GM19438 (cell line): Measurements from ENCODE around the gene GRAP.
A peak's percentile ranks its signal among the peaks of the same experiment; 100 is the strongest.

Experiments used
- ATAC-seq: cut with Tn5 transposase; IDR thresholded peaks from one replicate; pipeline ENCODE4 v1.9.1; 2021; ENCODE audit warnings: low read depth; ENCODE audit not compliant: unreplicated experiment

GRAP gene

DNA sequence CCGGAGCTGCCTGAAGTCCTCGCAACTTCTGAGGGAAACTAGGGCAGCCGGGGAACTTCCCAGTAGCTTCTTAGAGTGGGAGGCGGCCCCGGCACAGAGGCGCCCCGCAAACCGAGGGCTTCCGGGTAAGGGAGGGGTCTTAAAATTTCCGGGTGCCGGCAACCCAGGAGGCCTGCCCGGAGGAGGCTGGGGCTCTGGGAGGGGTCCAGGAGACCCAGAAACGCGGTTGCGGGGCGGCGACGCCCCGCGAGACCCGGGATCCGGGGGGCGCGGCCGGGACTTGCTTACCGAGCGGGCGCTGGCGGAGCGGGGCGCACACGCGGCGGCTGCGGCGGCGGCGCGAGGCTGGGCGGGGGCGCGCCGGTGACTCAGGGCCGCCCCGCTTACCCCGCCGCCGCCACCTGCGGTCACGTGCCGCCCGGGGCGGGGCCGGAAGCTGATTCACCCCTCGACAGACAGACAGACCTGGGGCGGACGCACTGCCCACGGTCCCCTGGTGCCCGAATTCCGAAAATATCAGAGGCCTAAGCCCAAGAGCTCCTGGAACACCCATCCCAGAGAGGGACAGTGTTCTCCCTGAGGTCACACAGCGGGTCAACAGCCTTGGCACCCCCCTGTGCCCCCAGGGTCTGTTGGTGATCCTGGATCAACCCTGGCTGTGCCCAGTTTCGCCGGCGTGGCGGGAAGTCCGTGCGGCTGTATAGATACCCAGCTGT is 42.2 kb downstream of the GRAP start, which contains the start of gene FAM83G:
FAM83G (minus strand) TSS at position 344 of the 716 bp plus-strand sequence. CDS start 723 bp downstream, outside the sequence.
- ATAC-seq: peak; percentile 62

DNA sequence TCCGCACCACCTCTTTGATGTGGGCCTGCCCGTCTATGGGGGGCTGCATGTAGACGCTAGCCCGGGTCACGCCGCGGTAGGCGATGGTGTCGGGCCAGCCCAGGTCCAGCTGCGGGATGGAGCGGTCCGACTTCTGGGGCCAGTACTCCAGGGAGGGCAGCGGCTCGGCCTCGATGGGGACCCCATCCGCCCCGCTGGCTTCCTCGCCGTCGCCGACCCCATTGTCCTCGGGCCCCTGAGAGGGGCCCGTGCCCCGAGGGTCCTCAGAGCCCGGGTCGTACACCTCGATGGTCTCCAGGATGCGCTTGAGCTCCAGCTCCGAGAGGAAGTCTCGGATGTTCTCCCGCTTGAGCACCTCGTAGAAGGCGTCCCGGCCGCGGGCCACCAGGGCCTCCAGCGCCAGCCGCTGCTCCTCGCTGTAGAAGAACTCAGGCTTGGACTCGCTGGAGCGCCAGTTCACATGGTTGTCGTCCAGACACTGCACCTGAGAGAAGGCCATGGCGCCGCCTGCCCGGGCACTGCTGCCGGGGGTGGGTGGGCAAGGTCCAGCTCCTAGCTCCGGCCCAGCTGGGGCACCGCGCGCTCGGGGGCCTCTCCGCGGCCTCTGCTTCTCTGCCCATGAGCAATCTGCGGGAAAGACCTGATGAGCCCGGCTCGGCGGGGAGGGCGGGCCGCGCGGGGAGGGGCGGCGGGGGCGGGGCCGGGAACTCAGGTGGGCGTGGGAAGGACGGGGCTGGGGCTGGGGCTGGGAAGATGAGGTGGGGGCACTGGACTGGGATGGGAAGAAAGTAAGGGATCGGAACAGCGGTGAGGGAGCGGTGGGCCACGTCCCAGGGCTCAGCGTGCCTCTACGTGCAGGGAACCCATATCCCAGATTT is 43.0 kb downstream of the GRAP start:
- peak; percentile 27 for ATAC-seq

DNA sequence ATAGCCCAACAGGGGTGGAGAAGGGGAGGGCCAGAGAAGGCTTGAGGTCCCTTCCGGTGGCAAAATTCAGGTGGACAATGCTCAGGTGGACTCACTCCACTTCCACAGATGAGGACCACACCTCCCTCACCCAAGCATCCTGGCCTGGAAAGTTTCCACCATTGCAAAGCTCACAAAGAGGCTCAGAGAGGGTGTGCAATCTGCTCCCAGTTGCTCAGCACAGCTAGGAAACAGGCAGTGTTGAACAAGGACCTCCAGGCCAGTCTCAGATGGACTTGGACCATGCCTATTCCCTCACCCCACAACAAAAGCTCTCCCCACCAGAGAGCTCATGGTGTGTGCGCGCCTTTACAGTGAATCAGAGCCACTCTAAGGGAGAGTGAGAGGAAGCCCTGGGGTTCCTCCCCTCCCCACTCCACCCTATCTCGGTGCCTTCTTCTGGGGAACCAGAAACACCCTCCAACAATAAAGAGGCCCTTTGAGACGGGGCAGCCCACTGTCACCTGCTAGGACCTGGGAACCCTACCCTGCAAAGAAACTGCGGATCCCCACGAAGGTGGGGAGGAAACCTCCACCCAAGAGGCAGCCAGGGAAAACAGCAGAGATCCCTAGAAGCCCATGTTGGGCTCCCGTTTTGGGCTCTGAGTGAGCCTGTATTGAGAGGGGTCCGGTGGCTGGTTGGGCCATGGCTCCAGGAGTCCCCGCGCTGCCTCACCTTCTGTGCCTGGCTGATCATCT is 43.8 kb downstream of the GRAP start:
- ATAC-seq: no peak

DNA sequence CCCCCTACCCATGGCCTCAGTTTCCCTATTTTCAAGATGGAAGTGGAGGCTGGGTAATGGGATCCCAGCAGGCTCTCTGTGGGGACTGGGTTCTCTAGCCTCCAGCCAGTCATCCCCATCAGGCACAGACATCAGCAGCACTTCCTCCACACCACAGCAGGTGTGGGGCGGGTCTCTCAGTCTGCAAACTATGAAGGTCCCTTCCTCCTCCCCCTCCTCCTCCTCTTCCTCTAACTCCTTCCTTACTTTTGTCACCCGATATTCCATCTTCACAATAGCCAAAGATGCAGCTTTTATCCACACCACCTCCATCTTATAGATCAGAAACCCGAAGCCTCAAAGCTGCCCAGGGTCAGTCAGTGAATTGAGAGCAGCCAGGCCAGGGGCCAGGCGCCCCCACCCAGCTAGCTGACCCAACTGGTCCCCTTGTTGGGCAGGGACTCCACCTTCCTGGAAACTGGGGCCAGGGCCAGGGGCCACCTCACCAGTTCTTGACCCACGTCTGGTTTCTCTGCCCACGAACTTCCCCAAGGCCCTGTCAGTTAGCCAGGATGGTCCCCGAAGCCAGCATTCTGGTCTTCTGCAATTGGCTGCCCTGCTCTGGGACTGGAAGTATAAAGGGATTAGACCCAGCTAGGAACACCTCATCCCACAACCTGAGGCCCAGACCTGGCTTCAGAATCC is 44.7 kb downstream of the GRAP start:
- ATAC-seq: no peak

DNA sequence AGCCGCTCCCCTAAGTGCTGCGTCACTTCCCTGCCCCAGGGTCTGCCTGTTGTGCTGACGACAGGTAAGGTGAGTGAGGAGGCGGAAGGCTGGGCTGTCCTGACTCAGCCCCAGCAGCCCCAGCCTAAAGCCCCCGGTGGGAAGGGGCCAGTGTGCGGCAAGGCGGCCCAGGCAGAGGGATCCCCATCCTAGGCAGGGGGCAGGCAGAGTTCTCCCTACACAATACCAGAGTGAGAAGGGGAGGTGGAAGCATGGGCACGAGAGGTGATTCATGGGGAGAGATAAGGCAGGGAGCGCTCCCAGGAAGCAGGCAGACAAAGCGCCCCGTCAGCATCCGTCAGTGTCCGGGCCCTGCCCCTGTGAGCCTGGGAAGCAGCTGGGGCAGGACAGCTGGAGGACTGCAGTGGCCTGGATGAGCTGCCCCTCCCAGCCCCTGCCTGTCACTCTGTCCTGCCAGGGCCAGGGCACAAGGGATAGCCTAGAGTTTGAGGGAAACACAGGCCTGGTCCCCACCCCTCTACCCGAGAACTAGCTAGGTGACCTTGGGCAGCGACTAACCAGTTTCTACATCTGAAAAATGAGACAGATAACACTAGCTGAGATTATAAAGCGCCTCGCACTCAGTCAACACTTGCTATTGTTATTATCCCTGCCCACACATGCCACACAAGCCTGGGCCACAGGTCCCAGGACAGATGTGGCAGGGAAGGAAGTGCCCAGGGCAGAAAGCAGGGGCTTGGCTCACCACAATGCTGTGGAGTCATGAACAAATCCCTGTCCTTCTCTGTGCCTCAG is 46.0 kb downstream of the GRAP start:
- no peak for ATAC-seq

- ATAC-seq: no peak
These were observed 46.8 kb downstream of the GRAP start for GRCh38 chr17:18999911-19000310.

DNA sequence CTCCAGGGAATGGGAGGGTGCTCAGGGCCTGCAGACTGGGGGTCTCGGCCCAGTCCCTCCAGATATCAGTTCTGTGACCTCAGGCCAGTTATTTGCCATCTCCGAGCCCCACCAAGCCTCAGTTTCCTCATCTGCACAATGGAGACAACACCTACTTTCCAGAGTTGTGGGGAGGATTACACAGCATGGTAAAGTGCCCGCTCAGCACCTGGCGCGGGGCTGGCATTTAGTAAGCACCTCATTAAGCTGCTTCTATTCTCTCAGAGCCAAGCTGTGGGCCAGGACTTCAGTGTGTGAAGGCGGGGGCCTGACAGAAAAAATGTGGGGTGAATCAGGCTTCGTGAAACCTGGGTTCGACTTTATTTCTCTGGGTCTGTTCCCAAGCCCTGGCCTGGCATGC is 47.4 kb downstream of the GRAP start:
- ATAC-seq: no peak

GRCh38 chr17:18997650-18998196 is 49.0 kb downstream of the GRAP start:
- ATAC-seq: no peak

- no peak for ATAC-seq
These were observed 50.3 kb downstream of the GRAP start for GRCh38 chr17:18996458-18996857.

- no peak for ATAC-seq
These were observed 51.5 kb downstream of the GRAP start for GRCh38 chr17:18995220-18995619.

- ATAC-seq: no peak
These were observed 52.1 kb downstream of the GRAP start for GRCh38 chr17:18994631-18995030.

DNA sequence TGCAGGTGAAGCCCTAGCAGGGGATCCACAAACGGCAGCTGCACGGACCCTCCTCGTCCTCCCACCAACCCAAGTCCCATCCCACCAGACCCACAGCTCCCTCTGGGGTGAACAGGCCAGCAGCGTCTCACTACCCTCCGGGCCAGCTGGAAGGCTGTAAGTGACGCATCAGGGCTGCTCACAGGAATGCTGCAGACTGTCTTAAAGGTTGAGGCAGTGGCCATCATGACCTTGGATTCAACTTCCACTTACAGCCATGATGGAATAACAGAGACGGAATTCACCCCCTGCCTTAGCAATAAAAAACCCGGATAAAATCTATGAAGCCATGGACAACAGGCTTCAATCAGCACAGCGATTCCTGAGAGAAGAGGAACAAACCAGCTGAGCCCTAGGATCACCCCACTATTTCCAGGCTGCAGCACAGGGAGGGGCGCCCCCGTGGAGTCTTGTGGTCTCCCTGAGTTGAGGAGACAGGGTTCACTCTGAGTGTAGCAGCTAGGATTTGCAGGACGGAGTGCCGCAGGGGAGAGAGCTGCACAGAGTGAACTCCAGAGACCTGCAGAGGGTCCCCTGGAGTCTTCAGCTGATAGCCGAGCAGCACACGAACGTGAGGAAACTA is 52.7 kb downstream of the GRAP start:
- no peak for ATAC-seq

GRCh38 chr17:18992454-18993130 is 54.2 kb downstream of the GRAP start:
- no peak for ATAC-seq

DNA sequence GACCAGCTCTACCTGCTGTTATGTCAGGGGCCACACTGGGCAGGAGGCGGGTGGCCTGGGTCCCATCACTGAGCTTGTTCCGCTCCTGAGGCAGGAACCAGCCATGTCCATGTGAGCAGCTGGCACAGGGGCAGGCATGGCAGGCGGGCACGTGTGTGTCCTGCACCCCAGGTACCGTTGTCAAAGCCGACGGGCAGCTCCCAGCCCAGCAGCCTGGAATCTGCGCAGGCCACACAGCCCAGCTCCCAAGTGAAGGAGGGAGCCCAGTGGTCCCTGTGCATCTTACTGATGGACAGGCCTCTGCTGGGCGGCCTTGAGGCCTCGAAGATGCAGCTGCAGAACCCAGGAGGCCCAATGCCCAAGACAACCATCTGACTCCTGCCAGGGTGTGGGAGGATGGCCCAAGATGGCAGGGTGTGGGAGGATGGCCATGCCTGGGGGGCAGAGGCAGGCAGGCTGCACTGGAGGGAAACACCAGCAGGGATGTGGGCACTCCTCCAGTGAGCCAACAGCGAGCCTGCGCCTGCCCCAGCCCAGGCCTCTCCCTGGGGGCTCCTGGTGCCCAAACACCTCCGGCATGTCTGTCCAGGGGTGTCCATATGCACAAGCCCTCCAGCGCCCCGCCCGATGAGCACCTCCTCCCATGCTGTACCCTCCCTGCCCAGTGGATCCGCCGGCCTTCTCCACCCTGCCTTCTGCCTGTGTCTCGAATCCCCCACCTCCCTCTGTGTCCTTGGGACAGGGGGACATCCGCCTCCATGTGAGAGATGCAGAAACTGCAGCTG is 55.0 kb downstream of the GRAP start:
- no peak for ATAC-seq

DNA sequence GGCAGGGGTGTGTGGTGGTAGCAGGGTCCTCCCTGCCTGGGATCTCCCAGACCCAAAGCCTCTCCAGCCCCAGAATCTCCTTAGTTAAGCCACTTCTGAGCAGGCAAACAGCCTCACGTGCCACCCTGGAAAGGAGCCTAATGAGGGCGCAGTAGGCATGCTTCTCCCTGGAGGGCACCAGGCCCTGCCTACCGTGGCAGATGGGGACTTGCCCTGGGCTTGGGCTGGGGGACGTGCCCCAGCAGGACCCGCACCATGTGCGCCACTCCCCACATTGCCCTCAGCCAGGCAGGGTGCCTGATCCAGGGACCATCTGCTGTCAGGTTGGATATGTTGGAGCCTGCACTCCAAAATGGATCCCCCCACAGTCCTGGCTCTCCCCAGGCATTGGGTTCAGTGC is 56.4 kb downstream of the GRAP start:
- no peak for ATAC-seq

GRCh38 chr17:18988546-18989173 is 58.1 kb downstream of the GRAP start:
- no peak for ATAC-seq

GRCh38 chr17:18987862-18988545 is 58.8 kb downstream of the GRAP start:
- no peak for ATAC-seq
